A673 (cell line): ENCODE results near the gene PRKCB. TPM values are rescaled to one million over a fixed set of nuclear protein-coding genes. Genes with fewer than 3 reads are reported as not detected.

Experiments
- BruUV-seq: library from RNA; stranded (reverse); fragments of 400-500 nt; replicated peaks from 2 replicates; lab custom pipeline; 2021; lab: Mats Ljungman, UMichigan
- CTCF ChIA-PET: fragments of 300-600 bp; sonication (Branson Sonifier 250); formaldehyde crosslinking; loops from one replicate; lab custom pipeline; 2022; ENCODE audit warnings: antibody characterized with exemption; lab: Charles Lee
- POLR2A ChIA-PET: fragments of 300-600 bp; sonication (Branson Sonifier 250); formaldehyde crosslinking; loops from one replicate; lab custom pipeline; 2022; ENCODE audit warnings: antibody characterized with exemption; ENCODE audit not compliant: low non-redundant PET; lab: Charles Lee
- DNase-seq: peaks from one replicate; pipeline ENCODE4 v3.0.0-alpha.2; 2015; ENCODE audit warnings: low spot score
- H3K27ac ChIP-seq: fragments of 200-600 bp; sonication (generic); 2 replicates; pipeline ENCODE4 v1.5.1; 2016; ENCODE audit warnings: mixed run types, low read depth, mild to moderate bottlenecking, mixed read lengths, antibody characterized with exemption, low read length; ENCODE audit not compliant: poor library complexity, severe bottlenecking
- H3K27me3 ChIP-seq: fragments of 200-600 bp; sonication (generic); replicated peaks from 2 replicates; pipeline ENCODE4 v1.6.1; 2017; ENCODE audit warnings: mixed run types, low read depth, mild to moderate bottlenecking, mixed read lengths, antibody characterized with exemption, low read length; ENCODE audit not compliant: insufficient read depth, poor library complexity
- H3K36me3 ChIP-seq: fragments of 200-600 bp; sonication (generic); 2 replicates; pipeline ENCODE4 v1.6.1; 2016; ENCODE audit warnings: mixed run types, mild to moderate bottlenecking, mixed read lengths, antibody characterized with exemption, low read length; ENCODE audit not compliant: insufficient read depth, poor library complexity, severe bottlenecking
- H3K4me1 ChIP-seq: fragments of 200-600 bp; sonication (generic); 2 replicates; pipeline ENCODE4 v1.6.1; 2017; ENCODE audit warnings: mixed run types, mild to moderate bottlenecking, mixed read lengths, antibody characterized with exemption, low read length; ENCODE audit not compliant: insufficient read depth, poor library complexity, severe bottlenecking
- H3K4me3 ChIP-seq: fragments of 200-600 bp; sonication (generic); 2 replicates; pipeline ENCODE4 v1.5.1; 2016; ENCODE audit warnings: low read depth, mixed run types, mild to moderate bottlenecking, mixed read lengths, low read length; ENCODE audit not compliant: poor library complexity, severe bottlenecking
- H3K9me3 ChIP-seq: fragments of 200-600 bp; sonication (generic); 2 replicates; pipeline ENCODE4 v1.6.1; 2016; ENCODE audit warnings: mixed run types, low read depth, mild to moderate bottlenecking, mixed read lengths, antibody characterized with exemption, low read length; ENCODE audit not compliant: poor library complexity, severe bottlenecking
- CTCF ChIP-seq: fragments of 300-800, 200-600 bp; sonication (generic); conservative IDR thresholded peaks from 2 replicates; pipeline ENCODE4 v1.5.1; 2017; ENCODE audit warnings: low read depth, mild to moderate bottlenecking, antibody characterized with exemption, low read length, moderate library complexity, mixed read lengths
- EZH2 ChIP-seq: fragments of 200-600 bp; sonication (generic); IDR thresholded peaks from 2 replicates; pipeline ENCODE4 v1.6.1; 2017; ENCODE audit warnings: borderline replicate concordance, low read depth, mild to moderate bottlenecking, mixed read lengths, antibody characterized with exemption, low read length; ENCODE audit not compliant: poor library complexity, severe bottlenecking
- intact Hi-C: fragments of 100-400 bp; cut with micrococcal nuclease; formaldehyde crosslinking; loops from one replicate; pipeline ENCODE4 v1.10.0; 2022; ENCODE audit not compliant: unreplicated experiment
- total RNA-seq: library from RNA; stranded (reverse); gene quantifications from 2 replicates; pipeline ENCODE4 v1.2.3, GENCODE V29; 2021

Gene PRKCB
- total RNA-seq, 1 experiment from 2014 or later = 171 TPM

- no TSS peak for BruUV-seq
- POLR2A ChIA-PET = no interaction called here
- H3K4me3 ChIP-seq = no peak overlapping the region
- intact Hi-C loops = no loop called here
- no peak overlapping the region for H3K27ac ChIP-seq
- CTCF ChIA-PET = interaction anchor here (0.6 kb wide), 1 partner anchor 100 kb away, joined by 3 read pairs; no protein-coding TSS in a partner anchor
- peaks cover 8% of the 10 kb centered on the region for H3K4me1 ChIP-seq
- TF ChIP-seq CTCF (no peak), EZH2 (no peak)
- peaks cover 11% of the 10 kb centered on the region for H3K36me3 ChIP-seq
- no peaks in the 10 kb centered on the region for H3K9me3 ChIP-seq
- DNase-seq = no peak
- no peaks in the 10 kb centered on the region for H3K27me3 ChIP-seq
Observed at GRCh38 chr16:24141917-24142316, 306.1 kb downstream of the PRKCB start.

GRCh38 chr16:24145927-24146326, 310.1 kb downstream of the PRKCB start:
- ChIA-PET POLR2A (no interaction called here), CTCF (no interaction called here)
- H3K27ac ChIP-seq = no peak overlapping the region
- BruUV-seq = no TSS peak
- intact Hi-C loops = no loop called here
- DNase-seq = no peak
- no peak for TF ChIP-seq EZH2
- TF ChIP-seq CTCF = no peak
- no peak overlapping the region for H3K4me3 ChIP-seq
- peaks cover 4% of the 10 kb centered on the region for H3K4me1 ChIP-seq
- H3K36me3 ChIP-seq = no peaks in the 10 kb centered on the region
- H3K27me3 ChIP-seq = no peaks in the 10 kb centered on the region
- H3K9me3 ChIP-seq = no peaks in the 10 kb centered on the region

GRCh38 chr16:24146518-24146917, 310.7 kb downstream of the PRKCB start:
- intact Hi-C loops = no loop called here
- H3K4me1 ChIP-seq = peaks cover 7% of the 10 kb centered on the region
- no peak overlapping the region for H3K4me3 ChIP-seq
- POLR2A ChIA-PET = no interaction called here
- H3K9me3 ChIP-seq = no peaks in the 10 kb centered on the region
- no peak for DNase-seq
- no peaks in the 10 kb centered on the region for H3K27me3 ChIP-seq
- CTCF ChIA-PET = no interaction called here
- no peak overlapping the region for H3K27ac ChIP-seq
- TF ChIP-seq CTCF (no peak), EZH2 (no peak)
- no TSS peak for BruUV-seq
- H3K36me3 ChIP-seq = no peaks in the 10 kb centered on the region
